Embryonic facial prominence (tissue), 1 donor: Measurements from ENCODE around the gene KREMEN1.

Experiments
- DNase-seq: peaks from one replicate; pipeline ENCODE4 v3.0.0-alpha.2; 2016; ENCODE audit errors: extremely low spot score

The KREMEN1 gene

DNA sequence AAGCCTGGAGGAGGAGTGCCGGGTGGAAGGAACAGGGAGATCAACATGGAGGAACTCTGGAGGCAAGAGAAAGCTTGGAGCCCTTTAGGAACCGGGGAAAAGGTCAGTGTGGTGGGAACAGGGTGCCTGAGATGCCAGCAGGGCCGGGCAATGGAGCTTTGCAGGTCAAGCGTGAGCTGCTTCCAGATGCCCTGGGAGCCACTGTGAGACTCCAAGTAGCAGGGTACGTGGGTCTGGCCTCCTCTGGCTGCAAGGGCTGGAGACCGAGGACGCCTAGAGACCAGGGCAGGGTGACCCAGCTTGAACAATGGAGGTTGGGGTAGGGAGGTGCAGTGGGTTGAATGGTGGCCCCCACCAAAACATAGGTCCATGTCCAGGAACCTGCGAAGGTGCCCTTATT, 117.2 kb downstream of the KREMEN1 start:
- DNase-seq: no peak

DNA sequence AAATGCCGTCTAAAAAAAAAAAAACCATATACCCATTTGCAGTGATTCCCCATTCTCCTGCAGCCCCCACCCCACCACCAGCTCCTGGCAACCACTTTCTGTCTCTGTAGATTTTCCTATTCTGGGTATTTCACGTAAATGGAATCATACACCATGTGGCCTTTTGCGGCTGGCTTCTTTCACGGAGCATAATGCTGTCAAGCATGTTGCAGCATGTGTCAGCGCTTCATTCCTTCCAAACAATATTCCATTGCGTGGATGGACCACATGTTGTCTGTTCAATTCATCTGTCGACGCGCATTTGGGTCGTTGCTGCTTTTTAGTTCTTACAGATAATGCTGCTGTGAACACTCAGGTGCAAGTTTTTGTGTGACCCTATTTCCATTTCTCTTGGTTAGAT, 118.1 kb downstream of the KREMEN1 start:
- no peak for DNase-seq

DNA sequence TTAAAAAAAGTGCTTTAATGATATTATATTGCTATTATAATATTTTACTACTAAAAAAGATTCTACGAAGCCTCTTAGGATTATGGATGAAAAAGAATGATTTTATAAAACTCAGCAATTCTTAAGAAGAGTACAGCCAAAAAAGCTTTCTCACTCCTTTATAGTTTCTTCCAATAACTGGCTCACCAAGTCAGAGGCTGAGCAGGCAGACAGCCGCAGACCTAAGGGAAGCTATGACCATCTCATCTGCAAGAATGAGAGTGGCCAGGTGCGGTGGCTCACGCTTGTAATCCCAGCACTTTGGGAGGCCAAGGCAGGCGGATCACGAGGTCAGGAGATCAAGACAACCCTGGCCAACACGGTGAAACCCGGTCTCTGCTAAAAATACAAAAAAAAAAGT, 120.2 kb downstream of the KREMEN1 start:
- DNase-seq: no peak

DNA sequence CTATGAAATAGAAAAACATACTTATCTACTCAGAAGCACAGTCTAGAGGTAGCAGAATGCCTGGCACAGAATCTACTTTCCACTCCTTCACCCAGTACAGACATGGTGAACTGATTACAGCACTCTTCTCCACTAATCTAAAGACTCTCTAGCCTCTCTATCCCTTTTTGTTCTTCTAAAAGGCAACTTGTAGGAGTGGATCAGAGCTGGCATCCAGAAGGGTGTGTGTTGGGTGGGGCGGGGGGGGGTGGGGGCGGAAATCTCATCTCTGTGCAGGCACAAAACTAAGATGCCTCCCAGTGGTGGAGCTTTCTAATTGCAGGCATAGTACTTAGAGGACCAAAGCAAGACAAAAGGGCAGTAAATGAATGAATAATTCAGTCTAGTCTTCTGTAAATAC, 121.3 kb downstream of the KREMEN1 start:
- no peak for DNase-seq

DNA sequence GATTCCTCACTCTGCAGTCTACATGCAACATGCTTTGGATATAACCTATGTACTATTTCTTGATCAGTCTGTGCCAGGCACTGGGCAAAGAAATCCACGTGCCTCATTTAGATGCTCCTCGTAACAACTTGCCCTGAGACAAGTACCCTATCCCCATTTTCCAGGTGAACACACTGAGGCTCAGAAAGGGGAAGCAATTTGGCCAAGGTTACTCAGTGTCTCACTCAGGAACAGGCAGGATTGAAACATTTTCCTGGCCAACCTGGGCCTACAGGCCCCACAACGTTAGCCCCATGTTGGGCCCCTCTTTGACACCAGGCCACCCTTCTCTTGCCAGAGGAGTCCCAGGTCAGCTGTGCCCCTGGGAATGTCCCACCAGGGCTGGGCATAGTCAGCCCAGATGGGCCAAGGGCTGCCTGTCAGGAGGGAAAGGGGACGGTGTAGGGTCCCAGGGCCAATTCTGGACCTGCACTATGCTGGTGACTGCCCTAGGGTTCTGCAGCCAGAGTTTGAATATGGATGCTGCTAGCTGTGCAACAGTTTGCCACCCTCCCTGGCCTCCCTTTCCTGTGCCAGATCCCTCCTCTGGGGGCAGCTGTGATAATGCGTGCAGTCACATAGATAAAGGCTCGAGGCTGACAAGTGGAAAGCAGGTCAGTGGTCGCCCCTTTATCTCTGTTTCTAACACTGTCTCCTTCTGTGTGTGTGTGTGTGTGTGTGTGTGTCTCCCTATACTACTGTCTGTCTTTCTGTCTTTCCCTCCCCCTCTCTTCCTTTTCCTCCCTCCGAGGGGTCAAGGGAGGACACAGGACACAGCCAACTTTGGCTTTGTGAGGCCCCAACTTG, 122.5 kb downstream of the KREMEN1 start:
- no peak for DNase-seq

DNA sequence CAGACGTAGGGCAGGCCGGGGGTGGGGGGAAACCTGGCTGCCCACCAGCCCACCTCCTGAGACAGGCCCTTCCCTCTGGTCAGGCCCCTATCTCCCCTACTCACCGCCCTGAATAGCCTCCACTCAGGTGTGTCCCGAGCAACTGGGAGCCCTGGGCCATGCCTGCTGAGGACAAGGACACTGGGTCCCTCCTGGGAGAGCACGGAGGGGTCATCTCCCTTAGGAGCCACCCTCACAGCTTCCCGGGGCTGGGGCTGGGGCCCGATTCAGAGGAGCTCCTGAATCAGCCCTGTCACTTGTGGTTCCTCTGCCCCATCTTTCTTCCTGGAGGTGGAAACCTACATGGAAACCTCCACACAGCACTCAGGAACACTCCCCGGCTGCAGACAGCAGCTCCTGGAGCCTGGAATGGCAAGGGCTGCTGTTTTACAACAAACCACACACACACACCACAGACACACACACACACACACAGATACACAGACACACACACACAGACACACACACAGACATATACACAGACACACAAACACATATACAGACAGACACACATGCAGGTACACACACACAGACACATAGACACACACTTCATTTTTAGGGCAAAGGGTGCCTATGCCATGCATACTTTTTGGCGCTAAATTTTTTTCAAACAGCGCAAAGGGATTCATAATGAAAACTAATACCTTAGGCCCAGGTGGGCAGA, 123.3 kb downstream of the KREMEN1 start:
- DNase-seq: no peak

DNA sequence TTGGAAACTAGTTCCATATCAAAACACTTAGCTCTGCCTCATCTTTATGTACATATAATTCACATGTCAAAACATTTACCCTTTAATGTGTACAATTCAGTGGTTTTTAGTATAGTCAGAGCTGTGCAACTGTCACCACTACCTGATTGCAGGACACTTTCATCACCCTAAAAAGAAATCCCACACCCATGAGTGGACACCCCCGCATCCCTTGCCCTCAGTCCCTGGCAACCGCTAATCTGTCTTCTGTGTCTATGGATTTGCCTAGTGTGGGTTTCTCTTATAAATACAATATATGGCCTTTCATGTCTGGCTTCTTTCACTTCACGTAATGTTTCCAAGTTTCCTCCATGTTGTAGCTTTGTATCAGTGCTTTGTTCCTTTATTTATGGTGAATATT, 124.3 kb downstream of the KREMEN1 start:
- DNase-seq: no peak

DNA sequence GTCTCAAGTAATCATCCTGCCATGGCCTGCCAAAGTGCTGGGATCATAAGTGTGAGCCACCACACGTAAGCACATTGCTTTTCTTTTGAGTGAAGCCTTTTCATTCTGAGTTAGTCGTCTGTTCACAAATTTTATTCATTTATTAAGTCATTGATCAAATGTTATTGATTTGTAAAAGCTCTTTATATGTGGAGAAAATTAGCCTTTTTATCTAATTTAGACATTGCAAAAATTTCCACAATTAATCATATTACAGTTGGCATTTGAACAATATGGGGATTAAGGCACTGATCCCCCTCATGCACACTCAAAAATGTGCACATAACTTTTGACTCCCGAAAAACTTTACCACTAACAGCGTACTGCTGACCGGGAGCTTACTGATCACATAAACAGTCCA, 125.4 kb downstream of the KREMEN1 start:
- DNase-seq: no peak

DNA sequence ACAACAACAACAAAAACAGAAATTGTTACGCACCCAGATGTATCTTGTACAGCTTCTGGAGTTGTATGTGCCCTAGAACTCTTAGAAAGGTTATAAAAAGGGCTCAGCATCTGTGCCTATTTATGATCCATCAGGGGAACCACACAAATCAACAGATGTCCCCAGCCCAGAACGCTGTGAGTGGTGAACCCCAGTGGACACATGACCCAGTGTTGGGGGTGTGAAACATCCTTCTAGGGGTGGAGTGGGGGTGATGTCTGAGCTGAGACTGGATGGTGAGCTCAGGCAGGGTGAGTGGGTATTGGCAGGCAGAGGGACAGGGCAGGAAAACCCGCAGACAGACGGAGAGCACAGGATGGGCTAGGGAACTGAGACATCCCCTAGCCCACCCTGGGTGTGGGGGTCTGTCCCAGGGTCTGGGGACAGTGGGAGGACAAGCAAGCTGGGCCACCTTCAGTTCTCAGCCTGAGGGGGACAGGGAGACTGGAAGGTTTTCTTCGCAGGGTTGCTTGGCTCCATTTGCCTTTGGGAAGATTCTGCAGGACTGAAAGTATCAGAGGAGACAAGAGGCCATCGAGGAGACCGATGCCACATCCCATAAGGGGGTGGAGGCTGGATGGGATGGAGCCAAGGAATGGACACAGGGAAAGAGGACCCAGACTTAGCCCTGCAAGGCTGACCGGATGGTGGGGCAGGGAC, 127.0 kb downstream of the KREMEN1 start:
- DNase-seq: no peak

DNA sequence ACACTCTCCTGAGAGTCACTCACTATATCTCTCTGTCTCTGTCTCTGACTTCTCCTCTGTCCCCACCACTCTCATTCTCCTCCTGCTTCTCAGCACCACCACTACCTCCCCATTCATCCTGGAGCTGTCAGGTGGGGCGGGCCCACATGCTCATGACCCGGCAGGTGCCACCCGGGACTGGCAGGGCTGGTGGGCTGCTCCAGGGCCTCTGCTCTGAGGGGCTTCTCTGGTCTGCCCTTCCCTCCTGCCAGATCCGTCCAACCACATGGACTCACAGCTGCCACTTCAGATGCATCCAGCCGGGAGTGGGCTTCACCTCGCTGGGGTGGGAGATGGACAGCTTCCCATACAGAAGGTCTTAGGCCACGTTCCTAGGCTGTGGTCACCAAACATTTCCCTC, 128.1 kb downstream of the KREMEN1 start:
- DNase-seq: no peak

DNA sequence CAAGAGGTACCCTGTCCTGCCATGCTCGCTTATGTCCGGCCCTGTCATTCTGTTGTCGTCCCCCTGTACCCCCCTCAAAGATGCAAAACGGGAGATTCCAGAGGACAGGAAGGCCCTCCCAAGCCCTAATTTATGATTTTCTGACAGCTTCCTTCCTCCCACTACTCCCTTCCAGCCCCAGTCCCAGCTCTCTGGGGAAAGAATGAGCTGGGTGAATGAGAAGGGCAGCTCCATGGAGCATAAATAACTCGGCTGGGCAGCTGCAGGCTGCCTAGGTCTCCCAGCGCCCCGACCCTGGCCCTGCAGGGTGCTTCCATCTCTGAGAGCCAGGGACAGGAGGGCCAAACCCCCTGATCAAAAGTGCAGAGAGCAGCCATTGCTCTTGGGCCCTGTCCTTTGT, 128.9 kb downstream of the KREMEN1 start:
- no peak for DNase-seq

DNA sequence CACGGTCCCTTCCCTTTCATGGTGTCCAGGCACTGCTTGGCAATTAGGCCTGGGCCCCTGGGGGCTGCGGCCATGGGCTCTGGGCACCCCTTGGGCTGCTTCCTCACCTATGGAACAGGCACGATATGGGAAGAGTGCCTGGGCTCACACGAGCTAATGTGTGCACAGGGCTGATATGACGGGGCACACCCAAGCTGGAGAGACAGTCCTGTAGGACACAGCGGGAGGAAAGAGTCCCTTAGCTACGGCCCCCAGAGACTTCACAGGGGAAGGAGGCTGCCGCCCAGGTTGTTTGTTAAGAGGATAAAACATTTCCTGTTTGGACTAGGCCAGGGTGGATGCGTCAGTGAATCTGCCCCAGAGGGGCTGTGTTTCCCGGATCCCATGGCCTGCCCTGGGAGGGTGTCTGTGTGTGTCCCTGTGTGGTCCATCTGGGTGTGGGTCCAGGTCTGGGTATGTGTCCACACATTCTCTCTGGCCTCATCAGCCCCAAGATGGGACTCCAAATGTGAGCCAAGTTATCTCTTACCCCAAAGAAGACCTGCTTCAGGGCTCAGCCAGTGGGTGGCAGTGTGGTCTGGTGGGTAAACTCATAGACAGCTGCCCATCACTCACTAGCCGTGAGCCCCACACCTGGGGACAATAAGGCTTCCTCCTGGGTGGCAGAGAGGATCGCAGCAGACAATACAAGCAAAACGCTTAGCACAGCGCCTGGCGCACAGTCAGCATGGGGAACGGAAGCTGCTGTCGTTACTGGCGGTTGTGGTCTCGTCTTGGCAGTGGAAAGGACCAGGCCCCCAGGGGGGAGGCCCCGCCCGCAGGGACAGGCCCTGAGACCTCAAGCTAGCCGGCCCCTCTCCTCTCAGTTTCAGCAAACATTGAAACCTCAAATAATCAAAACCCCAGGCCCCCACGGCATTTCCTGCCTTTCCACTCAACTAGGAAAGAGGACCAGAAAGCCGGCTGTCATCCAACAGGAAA, 129.7 kb downstream of the KREMEN1 start:
- DNase-seq: no peak

DNA sequence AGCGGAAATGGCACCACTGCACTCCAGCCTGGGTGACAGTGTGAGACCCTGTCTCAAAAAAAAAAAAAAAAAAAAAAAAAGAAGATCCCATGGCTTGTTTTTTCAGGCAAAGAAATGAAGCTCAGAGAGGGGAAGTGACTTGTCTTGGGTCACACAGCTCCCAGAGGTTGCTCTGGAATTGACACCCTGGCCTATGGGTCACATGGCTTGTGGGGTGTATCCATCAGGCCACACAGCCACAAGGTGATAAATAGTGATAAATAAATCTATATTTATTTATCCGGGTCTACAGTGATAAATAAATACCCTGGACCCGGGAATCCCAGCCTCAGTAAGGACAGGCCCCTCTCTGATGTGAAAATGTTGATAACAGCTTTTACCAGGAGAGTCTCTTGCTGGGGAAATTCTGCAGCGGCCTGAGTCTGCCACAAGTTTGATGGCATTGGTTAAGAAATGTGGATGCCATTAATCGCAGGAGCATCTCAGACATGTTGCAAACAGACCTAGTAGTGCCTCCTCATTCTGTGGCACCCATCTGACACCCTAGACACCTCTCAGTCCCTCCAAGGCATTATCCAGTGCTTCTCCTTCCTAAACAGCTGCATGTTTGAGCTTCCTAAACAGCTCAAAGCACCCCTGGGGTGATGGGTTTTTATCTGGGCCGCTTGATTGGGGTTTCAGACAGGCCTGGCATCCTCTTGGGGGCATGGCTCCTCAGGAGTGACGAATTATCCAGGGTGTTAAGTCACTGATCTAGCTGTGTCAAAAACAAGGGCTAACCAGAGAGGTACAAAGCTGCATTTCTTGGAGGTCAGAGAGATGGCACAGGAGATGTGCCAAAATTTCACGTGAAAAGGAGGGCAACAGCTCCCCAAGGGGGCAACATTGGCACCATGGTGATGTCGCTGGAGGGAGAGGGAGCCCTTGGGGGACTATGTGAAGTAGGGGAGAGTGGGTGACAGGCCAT, 130.9 kb downstream of the KREMEN1 start:
- no peak for DNase-seq

DNA sequence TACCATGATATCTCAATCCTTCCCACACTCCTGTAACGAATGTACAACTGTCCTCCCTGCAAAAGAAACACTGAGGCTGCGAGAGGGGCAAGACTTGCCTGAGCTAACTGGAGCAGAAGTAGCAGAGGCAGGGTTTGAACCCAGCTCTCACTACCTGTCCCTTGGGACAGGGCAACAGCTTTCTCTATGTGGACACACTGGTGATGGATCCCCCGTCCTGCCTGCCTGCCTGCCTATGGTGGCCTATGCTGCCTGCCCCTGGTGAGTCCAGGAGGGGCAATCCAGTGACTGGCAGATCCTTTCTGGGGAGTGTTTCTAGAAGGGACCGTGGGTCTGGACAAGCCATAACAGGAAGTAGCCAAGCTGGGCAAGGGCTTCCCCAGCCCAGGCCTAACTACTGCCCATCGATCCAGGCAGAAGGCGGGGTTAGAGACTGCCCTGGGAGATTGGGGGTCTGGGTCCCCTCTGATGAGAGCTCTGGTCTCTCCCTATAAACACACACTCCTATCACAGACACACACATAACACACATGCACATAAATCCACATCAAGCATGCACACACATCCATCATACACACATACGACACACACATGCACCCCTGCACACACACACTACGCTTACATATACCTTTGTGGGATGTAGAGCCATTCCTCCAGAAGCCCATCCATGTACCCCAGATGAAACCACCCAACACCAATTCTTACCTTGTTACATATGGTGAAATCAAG, 131.8 kb downstream of the KREMEN1 start:
- no peak for DNase-seq

DNA sequence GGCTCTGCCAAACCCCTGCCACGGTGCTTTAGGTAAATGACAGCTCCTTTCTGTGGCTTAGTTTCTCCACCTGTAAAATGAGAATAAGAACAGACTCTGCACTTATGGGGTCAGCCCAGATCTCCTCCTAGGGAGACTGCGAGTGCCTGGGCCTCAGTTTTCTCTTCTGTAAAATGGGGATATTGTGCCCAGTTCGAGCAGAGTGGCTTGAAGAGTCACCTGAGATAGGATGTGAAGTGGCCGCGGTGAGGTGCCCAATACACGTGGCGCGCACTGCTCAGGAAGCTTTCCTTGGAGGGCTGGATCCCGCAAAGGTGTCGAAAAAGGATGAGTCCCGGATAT, 132.4 kb downstream of the KREMEN1 start:
- DNase-seq: no peak

DNA sequence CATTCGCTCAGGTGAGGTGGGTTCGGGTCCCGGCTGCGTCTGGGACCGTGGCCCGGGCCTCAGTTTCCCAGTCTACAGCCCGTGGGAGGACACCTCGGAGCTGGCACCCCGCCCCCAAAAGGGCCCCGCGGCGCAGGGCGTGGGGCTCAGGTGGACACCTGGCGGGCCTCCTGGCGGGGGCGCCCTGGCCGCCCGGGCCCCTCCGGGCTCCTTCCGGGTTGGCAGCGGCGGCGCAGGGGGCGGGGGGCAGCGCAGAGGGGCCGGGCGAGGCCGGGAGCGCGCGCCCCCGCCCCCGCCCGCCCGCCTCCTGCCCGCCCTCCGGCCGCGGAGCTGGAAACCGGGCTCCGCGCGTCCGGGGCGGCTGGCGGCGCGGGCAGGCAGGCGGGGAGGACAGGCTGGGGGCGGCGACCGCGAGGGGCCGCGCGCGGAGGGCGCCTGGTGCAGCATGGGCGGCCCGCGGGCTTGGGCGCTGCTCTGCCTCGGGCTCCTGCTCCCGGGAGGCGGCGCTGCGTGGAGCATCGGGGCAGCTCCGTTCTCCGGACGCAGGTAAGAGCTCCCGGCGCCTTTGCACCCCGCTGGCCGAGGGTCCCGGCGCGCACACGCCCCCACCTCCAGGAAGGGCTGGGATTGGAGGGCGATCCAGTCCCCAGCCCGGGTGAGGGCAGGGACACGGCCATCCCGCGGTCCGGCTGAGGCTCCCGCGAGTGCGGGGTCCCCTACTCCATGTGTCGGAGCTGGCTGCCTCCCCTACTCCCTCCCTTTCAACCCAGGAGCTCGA, 132.9 kb downstream of the KREMEN1 start, which contains the start of gene EMID1:
EMID1 (plus strand) TSS at position 303 of the 778 bp plus-strand sequence; CDS start at position 446, 143 bp downstream.
- no peak for DNase-seq

DNA sequence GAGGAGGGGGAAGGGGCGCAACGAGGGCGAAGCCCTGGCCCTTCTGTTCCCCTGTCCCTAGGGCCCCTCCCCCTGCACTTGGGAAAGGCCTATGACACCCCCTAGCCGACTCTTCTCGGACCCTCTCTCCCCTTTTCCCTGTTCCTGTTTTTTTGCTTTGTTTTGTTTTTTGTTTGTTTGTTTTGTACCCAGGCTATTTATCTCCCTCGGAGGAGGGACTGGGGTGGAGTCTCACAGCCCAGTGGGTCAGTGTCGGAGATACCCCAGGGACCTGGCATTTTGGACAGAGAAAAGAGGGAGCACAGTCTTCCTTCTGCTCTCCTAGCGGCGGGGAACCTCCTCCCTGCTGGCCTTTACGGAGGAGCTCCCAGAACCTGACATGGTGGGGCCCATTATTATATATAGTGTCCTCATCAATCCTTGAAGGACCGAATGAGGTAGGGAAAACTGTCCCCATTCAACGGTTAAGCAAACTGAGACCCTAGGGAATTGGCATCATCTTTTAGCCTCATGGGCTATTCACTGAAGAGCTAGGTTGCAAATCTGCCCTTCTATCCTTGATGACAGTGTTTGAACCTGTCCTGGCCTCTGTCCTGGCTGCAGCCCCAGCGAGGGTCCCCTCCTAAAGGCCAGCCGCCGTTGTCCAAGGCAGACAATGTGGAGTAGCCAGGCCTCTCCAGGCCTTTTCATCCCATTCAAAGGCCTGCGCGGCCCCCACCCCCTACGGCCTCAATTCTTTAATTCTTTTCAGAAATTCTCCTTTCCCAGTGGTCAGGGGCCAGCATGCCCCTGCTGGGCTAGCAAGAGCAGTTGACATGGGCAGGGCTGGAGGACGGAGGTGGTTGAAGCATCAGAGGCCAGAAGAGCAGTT, 133.8 kb downstream of the KREMEN1 start:
- DNase-seq: no peak

DNA sequence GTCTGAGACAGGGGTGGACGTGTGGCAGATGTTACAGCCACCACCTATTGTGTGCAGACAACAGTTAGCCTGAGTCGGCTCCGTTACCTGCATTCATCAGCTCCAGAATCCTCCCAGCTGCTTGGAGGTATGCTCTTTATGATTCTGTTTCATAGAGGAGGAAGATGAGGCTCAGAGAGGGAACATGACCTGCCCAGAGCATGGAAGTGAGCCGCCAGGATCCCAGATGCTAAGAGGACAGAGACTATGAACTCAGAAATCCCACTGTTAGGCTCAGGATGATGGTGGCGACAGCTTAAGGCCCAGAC, 134.4 kb downstream of the KREMEN1 start:
- no peak for DNase-seq
